ENCODE results near the gene IL7R. TPM values are rescaled to one million over a fixed set of nuclear protein-coding genes. Genes with fewer than 3 reads are reported as not detected.

IL7R gene
- total RNA-seq, 1 donor from 2014 or later = not detected

GRCh38 chr5:35821513-35821912 lies 35.2 kb upstream of the IL7R start:
- TF ChIP-seq CTCF (IDR thresholded peaks at IDR 0.05; ENCODE audit: unreplicated experiment) = no peak
- Mint-ChIP-seq H3K27ac (no peak overlapping the region), H3K4me3 (ENCODE audit: low read depth) (no peak overlapping the region), H3K4me1 (ENCODE audit: low read depth) (peaks cover 1% of the 10 kb centered on the region), H3K9me3 (ENCODE audit: low read depth) (no peaks in the 10 kb centered on the region), H3K36me3 (ENCODE audit: insufficient read depth) (no peaks in the 10 kb centered on the region), H3K27me3 (peaks cover 8% of the 10 kb centered on the region)
- DNase-seq (ENCODE audit: low spot score, unreplicated experiment) = no peak

DNA sequence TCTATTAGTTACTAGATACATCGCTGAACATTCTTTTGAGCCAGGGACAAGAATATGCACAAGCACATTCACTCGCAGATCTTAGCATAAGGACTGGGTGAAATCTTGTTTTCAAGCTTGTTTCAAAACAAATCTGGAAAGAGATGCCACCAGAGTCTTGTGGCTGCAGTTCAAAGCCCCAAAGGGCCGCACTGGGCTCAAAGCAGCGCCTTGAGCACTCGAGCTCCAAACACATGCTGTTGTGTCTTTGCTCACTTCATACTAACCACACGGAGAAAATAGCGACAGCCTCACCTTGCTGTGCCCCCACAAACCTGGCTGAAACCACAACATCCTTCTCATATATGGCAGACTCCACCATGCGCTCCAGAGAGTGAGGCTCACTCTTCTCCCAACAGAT lies 34.2 kb upstream of the IL7R start:
- Mint-ChIP-seq H3K9me3 (ENCODE audit: low read depth) (no peaks in the 10 kb centered on the region), H3K27ac (no peak overlapping the region), H3K4me3 (ENCODE audit: low read depth) (no peak overlapping the region), H3K4me1 (ENCODE audit: low read depth) (peaks cover 1% of the 10 kb centered on the region), H3K36me3 (ENCODE audit: insufficient read depth) (no peaks in the 10 kb centered on the region), H3K27me3 (peaks cover 8% of the 10 kb centered on the region)
- no peak for DNase-seq (ENCODE audit: low spot score, unreplicated experiment)
- no peak for TF ChIP-seq CTCF (IDR thresholded peaks at IDR 0.05; ENCODE audit: unreplicated experiment)

DNA sequence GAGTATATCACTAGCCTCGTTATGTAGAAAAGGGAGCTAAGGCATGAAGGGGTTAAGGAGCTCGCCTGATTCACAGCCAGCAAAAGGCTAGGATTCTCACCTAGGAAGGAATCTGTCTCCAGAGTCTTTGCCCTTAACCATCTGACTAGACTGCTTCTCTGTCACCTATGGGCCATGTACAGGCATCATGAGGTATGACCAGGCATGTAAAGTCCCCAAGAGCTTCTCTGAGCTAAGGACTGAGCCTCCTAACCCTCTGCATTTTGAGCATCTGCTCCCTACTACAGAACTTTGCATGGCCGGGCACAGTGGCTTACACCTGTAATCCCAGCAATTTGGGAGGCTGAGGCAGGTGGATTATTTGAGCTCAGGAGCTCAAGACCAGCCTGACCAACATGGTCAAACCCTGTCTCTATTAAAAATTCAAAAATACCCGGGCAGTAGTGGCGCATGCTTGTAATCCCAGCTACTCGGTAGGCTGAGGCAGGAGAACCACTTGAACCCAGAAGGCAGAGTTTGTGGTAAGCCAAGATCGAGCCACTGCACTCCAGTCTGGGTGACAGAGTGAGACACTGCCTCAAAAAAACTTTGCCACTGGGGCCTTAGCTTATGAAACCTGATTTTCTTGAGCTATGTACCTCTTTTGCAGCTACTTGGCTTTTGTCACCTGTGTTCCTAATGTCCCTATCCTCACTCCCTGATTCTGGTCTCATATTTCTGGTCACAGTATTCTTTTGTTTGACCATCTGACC lies 33.2 kb upstream of the IL7R start:
- no peaks in the 10 kb centered on the region for H3K36me3 Mint-ChIP-seq (ENCODE audit: insufficient read depth)
- H3K4me3 Mint-ChIP-seq (ENCODE audit: low read depth) = no peak overlapping the region
- DNase-seq (ENCODE audit: low spot score, unreplicated experiment) = no peak
- no peak overlapping the region for H3K27ac Mint-ChIP-seq
- no peak for TF ChIP-seq CTCF (IDR thresholded peaks at IDR 0.05; ENCODE audit: unreplicated experiment)
- peaks cover 8% of the 10 kb centered on the region for H3K27me3 Mint-ChIP-seq
- no peaks in the 10 kb centered on the region for H3K9me3 Mint-ChIP-seq (ENCODE audit: low read depth)
- peaks cover 1% of the 10 kb centered on the region for H3K4me1 Mint-ChIP-seq (ENCODE audit: low read depth)

- Mint-ChIP-seq H3K27me3 (peaks cover 8% of the 10 kb centered on the region), H3K4me1 (ENCODE audit: low read depth) (peaks cover 2% of the 10 kb centered on the region), H3K9me3 (ENCODE audit: low read depth) (no peaks in the 10 kb centered on the region), H3K36me3 (ENCODE audit: insufficient read depth) (no peaks in the 10 kb centered on the region), H3K27ac (no peak overlapping the region), H3K4me3 (ENCODE audit: low read depth) (no peak overlapping the region)
- no peak for DNase-seq (ENCODE audit: low spot score, unreplicated experiment)
- TF ChIP-seq CTCF (IDR thresholded peaks at IDR 0.05; ENCODE audit: unreplicated experiment) = no peak
Observed at GRCh38 chr5:35826056-35826455, 30.6 kb upstream of the IL7R start.

DNA sequence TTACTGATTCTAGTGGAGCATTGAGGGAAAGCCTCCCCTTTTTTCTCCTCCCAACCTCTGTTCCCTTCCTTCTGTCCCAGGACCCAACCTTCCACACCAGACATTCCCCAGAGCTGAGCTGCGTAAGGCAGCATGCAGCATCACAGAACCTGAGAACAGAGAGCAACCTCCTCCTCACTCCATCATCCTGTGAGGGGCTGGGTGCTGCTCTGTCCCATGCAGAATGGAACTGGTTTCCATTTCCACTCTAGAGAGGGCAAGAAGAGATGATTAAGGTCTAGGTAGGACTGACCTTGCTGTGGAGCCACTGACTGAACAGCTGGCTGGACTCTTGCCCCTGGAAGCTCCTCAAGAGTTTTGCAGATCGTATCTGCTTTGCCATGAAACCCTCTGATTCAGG lies 30.1 kb upstream of the IL7R start:
- H3K4me3 Mint-ChIP-seq (ENCODE audit: low read depth) = no peak overlapping the region
- no peaks in the 10 kb centered on the region for H3K36me3 Mint-ChIP-seq (ENCODE audit: insufficient read depth)
- H3K27ac Mint-ChIP-seq = no peak overlapping the region
- no peak for TF ChIP-seq CTCF (IDR thresholded peaks at IDR 0.05; ENCODE audit: unreplicated experiment)
- DNase-seq (ENCODE audit: low spot score, unreplicated experiment) = no peak
- H3K9me3 Mint-ChIP-seq (ENCODE audit: low read depth) = no peaks in the 10 kb centered on the region
- peaks cover 6% of the 10 kb centered on the region for H3K4me1 Mint-ChIP-seq (ENCODE audit: low read depth)
- H3K27me3 Mint-ChIP-seq = peaks cover 8% of the 10 kb centered on the region
